ENCODE data around the gene THRSP.

The THRSP gene

DNA sequence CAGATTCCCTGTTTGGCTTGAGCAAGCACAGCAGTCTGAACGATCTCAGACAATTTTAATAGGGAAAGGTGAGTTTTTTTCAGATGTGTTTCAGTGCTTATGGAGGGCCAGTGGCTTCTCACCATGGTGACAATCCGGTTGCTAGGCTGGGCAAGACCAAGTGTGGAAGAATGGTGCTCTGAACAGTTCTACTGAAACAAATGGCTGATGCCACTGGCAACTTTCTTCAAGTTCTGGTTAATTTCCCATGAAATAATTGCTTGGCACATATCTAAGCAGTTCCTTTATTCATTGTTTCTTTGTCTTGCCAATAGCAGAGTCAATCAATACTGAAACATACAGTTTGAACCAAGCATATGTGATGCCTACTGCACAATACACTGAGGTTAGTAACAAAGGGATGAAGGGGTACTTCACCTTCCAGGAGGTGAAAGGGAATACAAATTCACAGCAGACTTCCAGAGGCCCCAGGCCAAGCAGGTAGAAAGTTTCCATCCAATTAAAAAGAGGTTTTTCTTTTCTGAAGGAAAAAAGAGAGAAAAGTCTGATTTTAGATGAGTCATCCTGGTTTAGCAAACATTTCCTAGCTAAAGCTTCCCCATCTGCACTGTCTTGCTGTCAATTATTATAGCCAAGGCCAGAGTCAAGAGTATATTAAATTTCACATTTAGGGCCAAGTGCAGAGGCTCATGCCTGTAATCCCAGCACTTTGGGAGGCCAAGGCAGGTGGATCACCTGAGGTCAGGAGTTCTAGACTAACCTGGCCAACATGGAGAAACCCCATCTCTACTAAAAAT is 37.2 kb downstream of the THRSP start:
- no peak for DNase-seq

DNA sequence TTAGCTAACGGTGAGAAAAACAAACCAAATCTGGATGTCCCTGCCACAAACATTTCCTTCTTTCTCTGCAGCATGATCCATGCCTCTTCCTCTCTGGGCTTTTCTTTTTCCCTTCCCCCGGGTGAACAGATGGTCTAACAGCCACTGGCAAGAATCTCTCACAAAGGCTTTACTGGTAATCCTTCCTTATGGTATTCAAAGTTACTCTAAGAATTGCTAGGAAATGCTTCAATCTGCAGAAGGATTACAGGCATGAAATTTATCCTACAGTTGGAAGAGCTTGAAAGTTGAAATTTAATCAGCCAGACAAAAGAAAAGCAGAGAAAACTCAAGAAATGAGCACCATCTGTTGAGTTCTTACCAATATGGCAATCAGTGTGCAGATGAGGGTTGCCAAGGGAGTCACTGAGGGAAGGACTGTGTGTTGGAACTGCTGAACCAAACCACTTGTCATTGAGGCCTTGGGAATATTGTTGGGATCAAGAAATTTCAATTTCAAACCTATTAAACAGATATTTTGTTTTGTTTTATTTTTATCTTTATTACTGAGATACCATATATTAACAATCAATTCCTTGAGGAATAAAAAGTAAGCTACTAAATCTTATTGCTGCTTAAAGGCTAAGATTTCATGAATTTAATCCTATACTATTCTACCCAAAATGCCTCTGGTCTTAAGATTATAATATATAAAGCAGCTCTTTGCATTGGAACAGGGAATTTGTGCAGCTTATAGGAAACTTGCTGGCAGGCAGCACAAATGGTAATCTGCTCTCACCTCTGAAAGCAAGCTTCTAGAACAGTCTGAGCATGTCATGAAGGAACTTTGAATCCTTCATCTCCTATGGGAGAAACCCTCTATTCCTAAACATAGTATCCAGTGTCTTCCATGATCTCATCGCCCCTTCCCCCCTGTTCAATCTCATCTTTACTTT is 45.7 kb downstream of the THRSP start:
- DNase-seq: no peak

DNA sequence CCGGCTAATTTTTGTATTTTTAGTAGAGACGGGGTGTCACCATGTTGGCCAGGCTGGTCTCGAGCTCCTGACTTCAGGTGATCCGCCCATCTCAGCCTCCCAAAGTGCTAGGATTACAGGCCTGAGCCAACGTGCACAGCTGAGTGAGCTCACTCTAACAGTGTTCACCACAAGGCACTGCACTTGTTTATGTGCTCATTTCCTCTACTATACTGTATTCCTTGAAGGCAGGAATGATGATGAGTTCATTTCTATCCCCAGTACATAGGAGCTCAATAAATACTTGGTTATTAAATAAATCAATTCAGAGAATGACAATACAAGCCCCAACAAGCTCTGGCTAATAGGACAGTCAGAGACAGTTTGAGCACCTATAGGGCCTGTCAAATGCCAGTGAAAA is 46.7 kb downstream of the THRSP start:
- no peak for DNase-seq

DNA sequence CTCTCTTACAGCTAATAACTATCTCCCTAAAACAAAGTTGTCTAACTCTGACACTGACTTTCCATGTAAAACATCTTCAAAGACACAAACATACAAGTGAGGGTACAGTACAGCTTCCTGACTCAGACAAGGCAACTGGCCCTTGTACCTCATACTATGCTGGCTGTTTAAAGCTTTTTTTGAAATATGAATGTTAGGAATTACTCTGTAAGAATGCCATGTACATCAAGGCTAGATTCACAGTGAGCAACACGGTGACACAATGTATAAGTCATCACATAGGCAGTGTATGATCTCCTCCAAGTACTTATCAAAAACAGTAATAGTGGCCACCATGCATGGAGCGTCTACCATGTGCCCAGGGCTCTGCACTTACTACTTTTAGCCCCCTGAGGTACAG is 47.2 kb downstream of the THRSP start:
- no peak for DNase-seq

DNA sequence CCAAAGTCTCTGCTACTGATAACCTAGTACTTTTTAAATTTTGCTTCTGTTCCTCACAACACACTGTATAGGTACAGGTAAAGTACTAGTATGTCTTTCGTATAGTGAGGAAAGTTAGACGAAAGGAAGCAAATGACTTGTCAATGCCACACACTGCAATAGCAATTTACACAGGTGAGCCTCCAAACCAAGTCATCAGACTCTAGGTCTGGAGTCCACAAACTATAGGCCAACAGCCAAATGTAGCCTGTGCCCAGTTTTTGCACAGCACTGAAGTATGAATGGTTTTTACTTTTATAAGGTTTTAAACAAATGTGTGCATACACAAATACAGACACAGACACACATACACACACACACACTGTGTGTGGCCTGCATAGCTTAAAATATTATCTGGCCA is 47.6 kb downstream of the THRSP start:
- no peak for DNase-seq

DNA sequence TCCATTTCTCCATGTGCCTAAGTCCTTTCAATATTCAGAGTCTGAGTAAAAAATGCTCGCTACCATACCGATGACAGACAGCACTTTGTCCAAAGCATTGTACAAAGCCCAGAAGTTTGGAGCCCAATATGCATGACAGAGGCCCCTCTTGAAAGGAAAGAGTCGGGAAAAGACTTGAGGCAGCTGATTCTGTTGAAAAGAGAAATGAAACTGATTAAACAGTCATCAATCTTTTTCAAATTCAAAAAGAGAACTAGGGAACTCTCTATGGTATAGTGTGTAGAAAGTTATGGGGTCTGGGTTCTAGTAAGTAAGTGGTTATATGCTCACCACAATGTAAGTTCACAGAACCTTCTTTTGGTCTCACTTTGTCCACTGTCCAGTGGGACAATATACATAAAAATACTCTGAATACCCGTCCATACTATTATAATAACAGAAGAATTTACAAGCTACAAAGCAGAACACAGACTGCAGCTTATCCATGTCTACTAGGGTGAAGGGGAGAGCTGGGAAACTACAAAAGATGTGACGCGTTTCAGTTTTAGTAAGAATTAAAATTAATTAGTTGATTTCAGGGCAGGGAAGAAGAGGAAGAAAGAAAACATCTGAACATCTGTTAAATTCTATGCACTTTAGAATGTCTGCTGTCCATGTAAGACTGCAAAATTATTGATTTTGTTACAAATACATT is 49.1 kb downstream of the THRSP start:
- no peak for DNase-seq
